GM18498 (cell line): Measurements from ENCODE around the gene RBMS3.
"Not testable (repeated sequence)": the region's sequence is repeated elsewhere in the genome, so short reads cannot be mapped to it uniquely, and the experiment has no call there.

Source experiments
- ATAC-seq: cut with Tn5 transposase; IDR thresholded peaks from one replicate; pipeline ENCODE4 v1.9.1; 2021; ENCODE audit warnings: mild to moderate bottlenecking, moderate library complexity; ENCODE audit not compliant: unreplicated experiment

Gene RBMS3

GRCh38 chr3:30044515-30044914 lies 763.6 kb downstream of the RBMS3 start:
- ATAC-seq: no peak

- ATAC-seq: no peak
Observed at GRCh38 chr3:30048431-30048830, 767.6 kb downstream of the RBMS3 start.

- ATAC-seq: not testable (repeated sequence)
Observed at GRCh38 chr3:30050116-30050515, 769.2 kb downstream of the RBMS3 start.

DNA sequence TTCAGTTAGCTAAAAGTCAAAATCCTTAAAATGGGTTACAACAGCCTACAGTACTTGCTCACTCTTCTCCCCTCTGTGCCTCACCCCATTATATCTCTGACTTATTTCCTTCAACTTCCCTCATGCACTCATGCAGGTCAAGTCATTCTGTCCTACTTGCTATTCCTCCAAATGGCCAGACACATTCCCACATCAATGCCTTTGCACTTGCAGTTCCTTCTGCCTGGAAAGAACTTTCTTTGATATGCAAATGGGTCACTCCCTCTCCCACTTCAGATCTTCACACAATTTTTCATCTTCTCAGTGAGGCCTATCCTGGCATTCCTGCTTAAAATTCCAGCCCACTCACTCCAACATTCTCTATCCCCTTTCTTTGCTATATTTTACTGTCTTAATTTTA lies 778.4 kb downstream of the RBMS3 start:
- ATAC-seq: no peak
